ENCODE measurements around the gene PLCB4. TPM values are rescaled to one million over a fixed set of nuclear protein-coding genes. Genes with fewer than 3 reads are reported as not detected.

Gene PLCB4
- total and polyA plus RNA-seq, 7 donors: 0.90 to 6.7 (median 2.1) TPM

- intact Hi-C loops (cut with DNase I): no loop called here
Observed at GRCh38 chr20:9281803-9282202, 212.9 kb downstream of the PLCB4 start.

GRCh38 chr20:9285617-9286016 lies 216.7 kb downstream of the PLCB4 start:
- H3K4me1 ChIP-seq: no peaks in the 10 kb centered on the region
- H3K9me3 ChIP-seq: no peaks in the 10 kb centered on the region
- intact Hi-C loops (cut with DNase I): no loop called here
- no peaks in the 10 kb centered on the region for H3K36me3 ChIP-seq (ENCODE audit: insufficient read depth in 1 of 2, low read depth in 1 of 2)
- TF ChIP-seq CTCF (IDR thresholded peaks at IDR 0.05): no peak
- no peaks in the 10 kb centered on the region for H3K27me3 ChIP-seq (ENCODE audit: insufficient read depth in 3 of 3, low read length in 2 of 3)
- 95 to 100% (median 97%) methylated on average over 2 of the region's 2 CpGs for WGBS, 3 donors
- no peak for ATAC-seq
- no peak overlapping the region for H3K27ac ChIP-seq
- DNase-seq: no peak
- no peak overlapping the region for H3K4me3 ChIP-seq

More at GRCh38 chr20:9281803-9282202, 212.9 kb downstream of the PLCB4 start:
- TF ChIP-seq CTCF (IDR thresholded peaks at IDR 0.05): no peak
- H3K27me3 ChIP-seq (ENCODE audit: insufficient read depth in 3 of 3, low read length in 2 of 3): no peaks in the 10 kb centered on the region
- DNase-seq (no peak), ATAC-seq (no peak)
- no peaks in the 10 kb centered on the region for H3K36me3 ChIP-seq (ENCODE audit: insufficient read depth in 1 of 2, low read depth in 1 of 2)
- H3K4me1 ChIP-seq: peaks cover 4% of the 10 kb centered on the region
- H3K27ac ChIP-seq: no peak overlapping the region
- H3K4me3 ChIP-seq: no peak overlapping the region
- H3K9me3 ChIP-seq: no peaks in the 10 kb centered on the region
- WGBS, 3 donors: 73 to 95% (median 82%) methylated on average over 1 of the region's 1 CpG

- Histone ChIP-seq H3K27me3 (ENCODE audit: insufficient read depth in 3 of 3, low read length in 2 of 3) (no peaks in the 10 kb centered on the region), H3K27ac (no peak overlapping the region), H3K4me3 (no peak overlapping the region), H3K4me1 (no peaks in the 10 kb centered on the region), H3K36me3 (ENCODE audit: insufficient read depth in 1 of 2, low read depth in 1 of 2) (no peaks in the 10 kb centered on the region), H3K9me3 (no peaks in the 10 kb centered on the region)
- DNase-seq: no peak
- ATAC-seq: no peak
- TF ChIP-seq CTCF (IDR thresholded peaks at IDR 0.05): no peak
- intact Hi-C loops (cut with DNase I): no loop called here
- 94 to 95% (median 95%) methylated on average over 3 of the region's 3 CpGs for WGBS, 3 donors
Observed at GRCh38 chr20:9286501-9287461, 217.9 kb downstream of the PLCB4 start.

GRCh38 chr20:9287826-9288225 lies 218.9 kb downstream of the PLCB4 start:
- ATAC-seq (no peak), DNase-seq (no peak)
- intact Hi-C loops (cut with DNase I): no loop called here
- TF ChIP-seq CTCF (IDR thresholded peaks at IDR 0.05): no peak
- Histone ChIP-seq H3K27ac (no peak overlapping the region), H3K9me3 (no peaks in the 10 kb centered on the region), H3K4me1 (no peaks in the 10 kb centered on the region), H3K4me3 (no peak overlapping the region), H3K36me3 (ENCODE audit: insufficient read depth in 1 of 2, low read depth in 1 of 2) (no peaks in the 10 kb centered on the region), H3K27me3 (ENCODE audit: insufficient read depth in 3 of 3, low read length in 2 of 3) (no peaks in the 10 kb centered on the region)
- WGBS, 3 donors: 38 to 70% (median 54%) methylated on average over 1 of the region's 1 CpG

Data from psoas muscle (tissue), 8 donors.